Fibroblast of villous mesenchyme (primary cell): ENCODE data around the gene SMIM45.
A peak's percentile ranks its signal among the peaks of the same experiment; 100 is the strongest.

Experiments
- DNase-seq: peaks from one replicate; pipeline ENCODE4 v3.0.0-alpha.2; 2010; ENCODE audit warnings: low read depth
- H3K4me3 ChIP-seq: 2 replicates; pipeline ENCODE4 v1.5.1; 2011; ENCODE audit warnings: low read depth, mild to moderate bottlenecking, low read length
- TF ChIP-seq, protein P1 (sequence below): IDR thresholded peaks from 2 replicates; pipeline ENCODE4 v1.5.1; 2012; ENCODE audit warnings: low read depth, mild to moderate bottlenecking, low read length; ENCODE audit not compliant: insufficient read depth

Gene SMIM45

GRCh38 chr22:41912338-41913039 is 39.5 kb upstream of the SMIM45 start:
- no peak for DNase-seq
- H3K4me3 ChIP-seq: no peak overlapping the region
- TF ChIP-seq, protein P1, sequence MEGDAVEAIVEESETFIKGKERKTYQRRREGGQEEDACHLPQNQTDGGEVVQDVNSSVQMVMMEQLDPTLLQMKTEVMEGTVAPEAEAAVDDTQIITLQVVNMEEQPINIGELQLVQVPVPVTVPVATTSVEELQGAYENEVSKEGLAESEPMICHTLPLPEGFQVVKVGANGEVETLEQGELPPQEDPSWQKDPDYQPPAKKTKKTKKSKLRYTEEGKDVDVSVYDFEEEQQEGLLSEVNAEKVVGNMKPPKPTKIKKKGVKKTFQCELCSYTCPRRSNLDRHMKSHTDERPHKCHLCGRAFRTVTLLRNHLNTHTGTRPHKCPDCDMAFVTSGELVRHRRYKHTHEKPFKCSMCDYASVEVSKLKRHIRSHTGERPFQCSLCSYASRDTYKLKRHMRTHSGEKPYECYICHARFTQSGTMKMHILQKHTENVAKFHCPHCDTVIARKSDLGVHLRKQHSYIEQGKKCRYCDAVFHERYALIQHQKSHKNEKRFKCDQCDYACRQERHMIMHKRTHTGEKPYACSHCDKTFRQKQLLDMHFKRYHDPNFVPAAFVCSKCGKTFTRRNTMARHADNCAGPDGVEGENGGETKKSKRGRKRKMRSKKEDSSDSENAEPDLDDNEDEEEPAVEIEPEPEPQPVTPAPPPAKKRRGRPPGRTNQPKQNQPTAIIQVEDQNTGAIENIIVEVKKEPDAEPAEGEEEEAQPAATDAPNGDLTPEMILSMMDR: no peak

DNA sequence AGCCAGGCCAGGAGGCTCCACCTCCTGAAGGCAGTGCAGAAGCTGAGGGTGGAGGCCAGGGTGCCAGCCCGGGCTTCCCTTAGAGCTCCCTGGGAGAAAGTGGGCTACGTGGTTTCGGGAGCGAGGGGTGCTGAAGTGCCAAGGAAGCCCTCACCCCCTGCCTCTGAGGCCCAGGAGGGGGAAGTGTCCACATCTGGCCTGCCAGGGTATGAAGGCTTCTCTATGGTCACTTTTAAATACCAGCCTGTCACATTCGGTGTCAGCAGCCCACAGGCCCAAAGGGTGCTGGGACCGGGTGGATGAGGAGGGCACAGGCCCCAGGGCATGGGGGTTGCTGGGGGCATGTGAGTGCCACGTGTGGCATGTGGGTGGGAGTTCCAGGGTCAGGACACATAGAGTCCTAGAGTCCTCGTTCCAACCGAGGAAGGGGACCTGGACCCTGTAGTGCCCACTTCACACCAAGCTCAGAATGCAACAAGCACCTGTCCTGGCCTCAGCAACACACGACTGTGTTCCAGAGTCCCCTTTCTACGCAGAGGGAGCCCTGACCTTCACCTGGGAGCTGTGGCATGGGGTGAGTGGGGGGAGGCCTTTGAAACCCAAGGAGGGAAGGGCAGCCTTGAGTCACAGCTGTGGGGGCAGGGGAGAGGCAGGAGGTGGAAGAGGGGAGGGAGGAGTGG is 38.8 kb upstream of the SMIM45 start:
- TF ChIP-seq, protein P1: no peak
- H3K4me3 ChIP-seq: no peak overlapping the region
- no peak for DNase-seq

- no peak overlapping the region for H3K4me3 ChIP-seq
- TF ChIP-seq, protein P1: no peak
- DNase-seq: no peak
These were observed 38.0 kb upstream of the SMIM45 start for GRCh38 chr22:41913842-41914534.

GRCh38 chr22:41914611-41915034 is 37.3 kb upstream of the SMIM45 start:
- TF ChIP-seq, protein P1: no peak
- H3K4me3 ChIP-seq: no peak overlapping the region
- no peak for DNase-seq

- TF ChIP-seq, protein P1: no peak
- peak; percentile 50 for DNase-seq
- no peak within 1 kb of the TSS for H3K4me3 ChIP-seq
These were observed 36.7 kb upstream of the SMIM45 start, which contains the start of gene SHISA8 for GRCh38 chr22:41915035-41915785. SHISA8 (minus strand) TSS chr22:41915074; CDS start chr22:41914667, 407 bp downstream.

DNA sequence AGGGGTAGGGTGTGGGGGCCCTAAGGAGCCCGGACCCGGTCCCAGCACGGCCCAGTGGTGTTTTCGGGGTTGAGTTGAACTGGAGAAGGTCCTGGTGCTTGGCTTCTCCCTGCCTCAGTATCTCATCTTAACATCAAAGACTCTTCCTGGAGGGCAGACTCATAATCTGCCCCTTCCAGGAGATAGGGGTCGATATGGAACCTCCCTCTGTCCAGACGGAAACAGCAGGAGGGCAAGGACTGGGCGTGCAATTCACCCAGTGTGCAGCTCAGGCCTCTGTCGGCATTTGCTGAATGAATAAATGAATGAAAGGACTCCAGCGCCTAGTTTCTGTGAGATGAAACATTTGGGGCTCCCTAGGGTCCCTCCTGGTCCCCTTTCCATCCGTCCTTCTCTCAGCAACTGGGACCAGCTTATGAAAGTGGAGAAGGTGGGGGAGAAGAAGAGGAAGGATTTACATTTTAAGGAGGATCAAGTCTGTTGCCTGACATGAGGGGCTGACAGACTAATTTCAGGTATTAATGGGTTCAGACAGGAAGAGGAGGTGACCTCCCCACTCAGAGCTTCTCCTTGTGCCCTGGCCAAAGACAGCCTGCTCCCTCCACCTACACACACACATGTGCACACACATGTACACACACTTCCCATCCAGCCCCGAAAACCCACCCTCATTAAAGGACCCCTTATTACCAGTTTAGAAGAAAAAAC is 36.0 kb upstream of the SMIM45 start:
- no peak overlapping the region for H3K4me3 ChIP-seq
- DNase-seq: no peak
- TF ChIP-seq, protein P1: no peak
